MG63 (cell line): Measurements from ENCODE around the gene GRK6. TPM values are rescaled to one million over a fixed set of nuclear protein-coding genes. Genes with fewer than 3 reads are reported as not detected.

Experiments used
- DNase-seq: peaks from one replicate; pipeline ENCODE4 v3.0.0-alpha.2; 2020
- H3K27me3 ChIP-seq: fragments of 250-450 bp; sonication (Bioruptor Pico); 2 replicates; pipeline ENCODE4 v1.5.1; 2020; ENCODE audit warnings: mild to moderate bottlenecking, moderate library complexity
- H3K36me3 ChIP-seq: fragments of 250-450 bp; sonication (Bioruptor Pico); 2 replicates; pipeline ENCODE4 v1.5.1; 2020; ENCODE audit warnings: mild to moderate bottlenecking, moderate library complexity
- H3K4me3 ChIP-seq: fragments of 250-450 bp; sonication (Bioruptor Pico); 2 replicates; pipeline ENCODE4 v1.5.1; 2020; ENCODE audit warnings: mild to moderate bottlenecking, moderate library complexity
- H3K9me3 ChIP-seq: fragments of 250-450 bp; sonication (Bioruptor Pico); 2 replicates; pipeline ENCODE4 v1.5.1; 2020; ENCODE audit warnings: mild to moderate bottlenecking, moderate library complexity
- total RNA-seq: library from RNA; depleted of rRNA; stranded (reverse); fragments of >200 nt; shearing (Covaris generic); gene quantifications from 2 replicates; pipeline ENCODE4 v1.2.3, GENCODE V29; 2014; ENCODE audit warnings: low replicate concordance

The GRK6 gene
- total RNA-seq, 1 experiment from 2014 or later = 127 TPM

GRCh38 chr5:177452688-177453638 is 26.5 kb downstream of the GRK6 start:
- no peak overlapping the region for H3K4me3 ChIP-seq

GRCh38 chr5:177453852-177454396 is 27.4 kb downstream of the GRK6 start:
- H3K27me3 ChIP-seq = no peaks in the 10 kb centered on the region
- no peak overlapping the region for H3K4me3 ChIP-seq
- H3K36me3 ChIP-seq = peaks cover 78% of the 10 kb centered on the region
- no peak for DNase-seq
- H3K9me3 ChIP-seq = no peaks in the 10 kb centered on the region

More at GRCh38 chr5:177452688-177453638, 26.5 kb downstream of the GRK6 start:
- Histone ChIP-seq H3K27me3 (no peaks in the 10 kb centered on the region), H3K9me3 (no peaks in the 10 kb centered on the region), H3K36me3 (peaks cover 72% of the 10 kb centered on the region)
- DNase-seq = no peak

- no peak overlapping the region for H3K4me3 ChIP-seq
- H3K9me3 ChIP-seq = no peaks in the 10 kb centered on the region
- DNase-seq = peak; percentile 92
- H3K36me3 ChIP-seq = peaks cover 78% of the 10 kb centered on the region
- no peaks in the 10 kb centered on the region for H3K27me3 ChIP-seq
Observed at GRCh38 chr5:177454397-177455035, 28.0 kb downstream of the GRK6 start.

- no peak for DNase-seq
Observed at GRCh38 chr5:177455036-177455660, 28.7 kb downstream of the GRK6 start.

GRCh38 chr5:177455661-177456590 is 29.4 kb downstream of the GRK6 start:
- Histone ChIP-seq H3K9me3 (no peaks in the 10 kb centered on the region), H3K4me3 (no peak overlapping the region), H3K36me3 (peaks cover 76% of the 10 kb centered on the region), H3K27me3 (no peaks in the 10 kb centered on the region)
- peak; percentile 84 for DNase-seq

More at GRCh38 chr5:177455036-177455660, 28.7 kb downstream of the GRK6 start:
- Histone ChIP-seq H3K27me3 (no peaks in the 10 kb centered on the region), H3K36me3 (peaks cover 76% of the 10 kb centered on the region), H3K9me3 (no peaks in the 10 kb centered on the region), H3K4me3 (no peak overlapping the region)

- Histone ChIP-seq H3K9me3 (no peaks in the 10 kb centered on the region), H3K36me3 (peaks cover 78% of the 10 kb centered on the region), H3K4me3 (no peak overlapping the region), H3K27me3 (no peaks in the 10 kb centered on the region)
- DNase-seq = no peak
Observed at GRCh38 chr5:177456591-177456964, 30.1 kb downstream of the GRK6 start.

- H3K4me3 ChIP-seq = no peak overlapping the region
- H3K9me3 ChIP-seq = no peaks in the 10 kb centered on the region
- peak; percentile 96 for DNase-seq
- H3K27me3 ChIP-seq = no peaks in the 10 kb centered on the region
- H3K36me3 ChIP-seq = peaks cover 77% of the 10 kb centered on the region
Observed at GRCh38 chr5:177456976-177457851, 30.7 kb downstream of the GRK6 start.

GRCh38 chr5:177457852-177458681 is 31.6 kb downstream of the GRK6 start:
- DNase-seq = no peak
- no peaks in the 10 kb centered on the region for H3K9me3 ChIP-seq
- no peaks in the 10 kb centered on the region for H3K27me3 ChIP-seq
- no peak overlapping the region for H3K4me3 ChIP-seq
- peaks cover 82% of the 10 kb centered on the region for H3K36me3 ChIP-seq

- Histone ChIP-seq H3K27me3 (no peaks in the 10 kb centered on the region), H3K4me3 (no peak overlapping the region), H3K9me3 (no peaks in the 10 kb centered on the region), H3K36me3 (peaks cover 82% of the 10 kb centered on the region)
- no peak for DNase-seq
Observed at GRCh38 chr5:177458912-177459350, 32.5 kb downstream of the GRK6 start.

GRCh38 chr5:177459357-177459756 is 32.9 kb downstream of the GRK6 start:
- DNase-seq = no peak
- peaks cover 83% of the 10 kb centered on the region for H3K36me3 ChIP-seq
- H3K9me3 ChIP-seq = no peaks in the 10 kb centered on the region
- no peaks in the 10 kb centered on the region for H3K27me3 ChIP-seq
- H3K4me3 ChIP-seq = no peak overlapping the region

GRCh38 chr5:177459819-177460628 is 33.5 kb downstream of the GRK6 start:
- Histone ChIP-seq H3K9me3 (no peaks in the 10 kb centered on the region), H3K36me3 (peaks cover 87% of the 10 kb centered on the region), H3K4me3 (no peak overlapping the region), H3K27me3 (no peaks in the 10 kb centered on the region)
- no peak for DNase-seq

GRCh38 chr5:177462021-177462670 is 35.7 kb downstream of the GRK6 start:
- Histone ChIP-seq H3K27me3 (no peaks in the 10 kb centered on the region), H3K4me3 (no peak overlapping the region), H3K9me3 (no peaks in the 10 kb centered on the region), H3K36me3 (peaks cover 92% of the 10 kb centered on the region)
- DNase-seq = no peak

GRCh38 chr5:177465044-177465443 is 38.6 kb downstream of the GRK6 start:
- H3K4me3 ChIP-seq = no peak overlapping the region
- H3K27me3 ChIP-seq = no peaks in the 10 kb centered on the region
- DNase-seq = no peak
- peaks cover 94% of the 10 kb centered on the region for H3K36me3 ChIP-seq
- no peaks in the 10 kb centered on the region for H3K9me3 ChIP-seq
